B cell (primary cell): ENCODE data around the gene CYFIP1. TPM values are rescaled to one million over a fixed set of nuclear protein-coding genes. Genes with fewer than 3 reads are reported as not detected.

Source experiments
- ATAC-seq: fragments of 200-7000 bp; cut with Tn5 transposase; one replicate; pipeline ENCODE4 v1.10.0; 2021; ENCODE audit warnings: low read depth, mild to moderate bottlenecking, moderate number of reproducible peaks, moderate library complexity
- CTCF ChIA-PET: fragments of 350-600 bp; sonication (Branson Sonifier 250); formaldehyde crosslinking; loops from one replicate; lab custom pipeline; 2021; ENCODE audit warnings: antibody characterized with exemption, inconsistent platforms; lab: Charles Lee
- POLR2A ChIA-PET: fragments of 350-600 bp; sonication (Branson Sonifier 250); formaldehyde crosslinking; loops from one replicate; lab custom pipeline; 2021; ENCODE audit warnings: antibody characterized with exemption; lab: Charles Lee
- DNase-seq: peaks from one replicate; pipeline ENCODE4 v3.0.0; 2013
- H2AFZ ChIP-seq: 2 replicates; pipeline ENCODE4 v1.6.1; 2012; ENCODE audit warnings: mild to moderate bottlenecking, low read depth, low read length; ENCODE audit not compliant: insufficient read depth, poor library complexity, severe bottlenecking
- H3K27ac ChIP-seq, 2 donors: 1 replicate in 1 of 2; 2 replicates in 1 of 2; pipeline ENCODE4 v1.5.1; 2012 to 2013; ENCODE audit warnings: low read length in 2 of 2, mild to moderate bottlenecking in 2 of 2, moderate library complexity in 1 of 2
- H3K27me3 ChIP-seq, 4 experiments: fragments of 200-600 bp in 1 of 4; sonication (generic) in 1 of 4; replicated peaks in 1 of 4; 1 replicate in 2 of 4; 2 replicates in 2 of 4; pipeline versions ENCODE4 v1.6.1 to v1.7.0; 2013 to 2016; ENCODE audit warnings: low read length in 3 of 4, mild to moderate bottlenecking in 2 of 4, mixed read lengths in 1 of 4, moderate library complexity in 1 of 4; ENCODE audit not compliant: insufficient read depth in 4 of 4, control insufficient read depth in 3 of 4; ENCODE audit errors: control extremely low read depth in 1 of 4
- H3K36me3 ChIP-seq, 2 experiments: replicated peaks in 1 of 2; 1 replicate in 1 of 2; 2 replicates in 1 of 2; pipeline versions ENCODE4 v1.6.1 to v1.7.1; 2013; ENCODE audit warnings: low read length in 1 of 2; ENCODE audit not compliant: insufficient read depth in 2 of 2, control insufficient read depth in 1 of 2; ENCODE audit errors: control extremely low read depth in 1 of 2, extremely low read depth in 1 of 2
- H3K4me1 ChIP-seq, 2 donors: fragments of 200-600 bp in 1 of 2; sonication (generic) in 1 of 2; 1 replicate in 1 of 2; 2 replicates in 1 of 2; pipeline versions ENCODE4 v1.5.1 to v1.6.1; 2013 to 2017; ENCODE audit warnings: low read length in 2 of 2; ENCODE audit not compliant: control insufficient read depth in 2 of 2, insufficient read depth in 2 of 2
- H3K4me2 ChIP-seq: replicated peaks from 2 replicates; pipeline ENCODE3; 2012; ENCODE audit warnings: mild to moderate bottlenecking, low read depth, low read length; ENCODE audit not compliant: poor library complexity, severe bottlenecking
- H3K4me3 ChIP-seq, 5 experiments: fragments of 200-600 bp in 1 of 5; sonication (generic) in 1 of 5; 1 replicate in 3 of 5; 2 replicates in 2 of 5; pipeline versions ENCODE4 v1.5.1 to v1.7.0; 2011 to 2016; ENCODE audit warnings: low read length in 4 of 5, mild to moderate bottlenecking in 4 of 5, low read depth in 2 of 5, control low read depth in 1 of 5, moderate library complexity in 1 of 5; ENCODE audit not compliant: insufficient read depth in 1 of 5; ENCODE audit errors: control extremely low read depth in 1 of 5, extremely low read depth in 1 of 5
- H3K79me2 ChIP-seq: fragments of 200-600 bp; sonication (generic); one replicate; pipeline ENCODE4 v1.6.0; 2016; ENCODE audit warnings: low read length; ENCODE audit not compliant: control insufficient read depth, insufficient read depth
- H3K9ac ChIP-seq: fragments of 200-600 bp; sonication (generic); 2 replicates; pipeline ENCODE4 v1.6.1; 2017; ENCODE audit warnings: mild to moderate bottlenecking, low read length, moderate library complexity
- H3K9me3 ChIP-seq, 3 donors: one replicate each; pipeline versions ENCODE4 v1.6.1 to v1.7.1; 2013; ENCODE audit warnings: low read length in 2 of 3; ENCODE audit not compliant: control insufficient read depth in 2 of 3, insufficient read depth in 1 of 3; ENCODE audit errors: control extremely low read depth in 1 of 3
- H4K20me1 ChIP-seq: 2 replicates; pipeline ENCODE4 v1.6.0; 2012; ENCODE audit warnings: mild to moderate bottlenecking, low read length; ENCODE audit not compliant: insufficient read depth, control insufficient read depth, poor library complexity, severe bottlenecking
- H3K27ac Mint-ChIP-seq: one replicate; pipeline ENCODE4 v1.8.0; 2021; ENCODE audit warnings: mixed read lengths
- H3K27me3 Mint-ChIP-seq: one replicate; pipeline ENCODE4 v1.8.0; 2021; ENCODE audit warnings: mixed read lengths
- H3K4me1 Mint-ChIP-seq: one replicate; pipeline ENCODE4 v1.8.0; 2021; ENCODE audit warnings: mixed read lengths
- H3K4me3 Mint-ChIP-seq: one replicate; pipeline ENCODE4 v1.8.0; 2021; ENCODE audit warnings: mixed read lengths
- H3K9me3 Mint-ChIP-seq: one replicate; pipeline ENCODE4 v1.8.0; 2022; ENCODE audit warnings: mixed read lengths; ENCODE audit not compliant: insufficient read depth
- EZH2 ChIP-seq: IDR thresholded peaks from 2 replicates; pipeline ENCODE4 v1.6.1; 2012; ENCODE audit warnings: borderline replicate concordance, low read depth, mild to moderate bottlenecking, moderate library complexity, low read length; ENCODE audit not compliant: insufficient read depth, poor library complexity, severe bottlenecking
- WGBS: methylation state at CpG from one replicate; pipeline ENCODE4 v1.1.5; 2013; ENCODE audit warnings: missing lambda C conversion rate; ENCODE audit not compliant: insufficient coverage; 5-methylcytosine and 5-hydroxymethylcytosine counted together
- intact Hi-C: fragments of 100-400 bp; cut with micrococcal nuclease; formaldehyde crosslinking; loops from one replicate; pipeline ENCODE4 v1.10.0; 2022
- polyA plus RNA-seq: library from polyadenylated mRNA; depleted of rRNA; stranded (reverse); fragments of >200 nt; gene quantifications from 2 replicates; pipeline ENCODE4 v1.2.3, GENCODE V29; 2012
- total RNA-seq, 2 donors: library from RNA; stranded (reverse); fragments of 120-200 nt in 1 of 2; gene quantifications; 1 replicate in 1 of 2; 2 replicates in 1 of 2; pipeline versions ENCODE4 v1.2.3 to v1.2.4, GENCODE V29; 2013 to 2022
- TF ChIP-seq, protein P1 (sequence below): fragments of 200-600 bp; IDR thresholded peaks from one replicate; pipeline ENCODE4 v1.8.0; 2022; ENCODE audit warnings: antibody characterized with exemption, mild to moderate bottlenecking

CYFIP1 gene
- total and polyA plus RNA-seq, 2 donors (not counting 1 experiment from before 2014, with no cell fraction given) = 6.2 to 13.5 TPM

DNA sequence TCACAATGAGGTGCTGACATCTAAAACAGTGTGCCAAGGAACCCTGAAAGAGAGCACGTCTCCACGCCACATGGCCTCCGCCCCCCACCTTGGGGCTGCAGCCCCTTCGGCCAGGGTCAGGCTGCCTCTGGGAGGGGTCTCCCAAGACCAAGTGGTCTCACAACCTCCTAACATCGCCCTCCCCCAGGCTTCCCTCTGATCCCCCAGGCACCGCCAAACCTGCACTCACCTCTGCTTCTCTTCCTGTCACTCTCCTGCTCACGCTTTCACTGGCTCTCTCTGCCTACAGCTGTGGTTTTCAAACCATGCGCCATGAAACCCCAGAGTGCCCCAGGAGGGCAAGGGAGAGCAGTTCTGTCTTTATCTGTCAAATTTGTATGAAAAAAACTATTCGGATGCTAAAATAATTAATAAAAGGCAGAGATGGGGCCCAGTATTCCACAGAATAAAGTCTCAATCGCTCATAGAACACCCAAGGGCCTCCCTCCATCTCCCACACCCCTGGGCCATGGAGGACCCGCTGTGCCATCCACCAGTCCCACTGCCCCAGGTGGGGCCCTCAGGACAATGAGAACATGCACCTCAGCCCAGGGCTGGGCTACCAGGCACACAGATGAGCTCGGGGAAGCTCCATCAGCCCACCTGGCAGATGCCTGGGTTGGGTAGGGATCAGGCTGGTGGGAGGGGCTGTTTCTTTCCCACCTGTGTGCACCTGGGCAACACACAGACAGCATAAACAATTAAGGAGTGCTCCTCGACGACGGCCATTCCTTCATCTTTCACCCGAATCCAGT is 21.5 kb downstream of the CYFIP1 start:
- H3K4me1 ChIP-seq = peaks cover 11 to 17% of the 10 kb centered on the region in 2 donors
- H3K27me3 ChIP-seq = no peaks in the 10 kb centered on the region
- CTCF ChIA-PET = interaction anchor here (0.6 kb wide), 1 partner anchor 25 kb away, joined by 3 read pairs; no protein-coding TSS in a partner anchor
- Mint-ChIP-seq H3K27ac (peak overlapping the region; percentile 61), H3K4me1 (peaks cover 21% of the 10 kb centered on the region), H3K9me3 (no peaks in the 10 kb centered on the region), H3K4me3 (peak overlapping the region; percentile 55), H3K27me3 (peaks cover 6% of the 10 kb centered on the region)
- no peak for DNase-seq
- POLR2A ChIA-PET = no interaction called here
- 51% methylated on average over 12 of the region's 16 CpGs for WGBS
- intact Hi-C loops = no loop called here
- TF ChIP-seq, protein P1, sequence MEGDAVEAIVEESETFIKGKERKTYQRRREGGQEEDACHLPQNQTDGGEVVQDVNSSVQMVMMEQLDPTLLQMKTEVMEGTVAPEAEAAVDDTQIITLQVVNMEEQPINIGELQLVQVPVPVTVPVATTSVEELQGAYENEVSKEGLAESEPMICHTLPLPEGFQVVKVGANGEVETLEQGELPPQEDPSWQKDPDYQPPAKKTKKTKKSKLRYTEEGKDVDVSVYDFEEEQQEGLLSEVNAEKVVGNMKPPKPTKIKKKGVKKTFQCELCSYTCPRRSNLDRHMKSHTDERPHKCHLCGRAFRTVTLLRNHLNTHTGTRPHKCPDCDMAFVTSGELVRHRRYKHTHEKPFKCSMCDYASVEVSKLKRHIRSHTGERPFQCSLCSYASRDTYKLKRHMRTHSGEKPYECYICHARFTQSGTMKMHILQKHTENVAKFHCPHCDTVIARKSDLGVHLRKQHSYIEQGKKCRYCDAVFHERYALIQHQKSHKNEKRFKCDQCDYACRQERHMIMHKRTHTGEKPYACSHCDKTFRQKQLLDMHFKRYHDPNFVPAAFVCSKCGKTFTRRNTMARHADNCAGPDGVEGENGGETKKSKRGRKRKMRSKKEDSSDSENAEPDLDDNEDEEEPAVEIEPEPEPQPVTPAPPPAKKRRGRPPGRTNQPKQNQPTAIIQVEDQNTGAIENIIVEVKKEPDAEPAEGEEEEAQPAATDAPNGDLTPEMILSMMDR = no peak
- TF ChIP-seq EZH2 = no peak
- H3K9ac ChIP-seq = no peak overlapping the region
- no peak overlapping the region for H3K4me3 ChIP-seq
- no peak overlapping the region for H3K27ac ChIP-seq
- H3K9me3 ChIP-seq = no peaks in the 10 kb centered on the region
- H2AFZ ChIP-seq = no peak overlapping the region
- no peaks in the 10 kb centered on the region for H4K20me1 ChIP-seq
- no peak for ATAC-seq
- no peaks in the 10 kb centered on the region for H3K36me3 ChIP-seq
- peak overlapping the region; percentile 39 for H3K4me2 ChIP-seq
- H3K79me2 ChIP-seq = no peaks in the 10 kb centered on the region

DNA sequence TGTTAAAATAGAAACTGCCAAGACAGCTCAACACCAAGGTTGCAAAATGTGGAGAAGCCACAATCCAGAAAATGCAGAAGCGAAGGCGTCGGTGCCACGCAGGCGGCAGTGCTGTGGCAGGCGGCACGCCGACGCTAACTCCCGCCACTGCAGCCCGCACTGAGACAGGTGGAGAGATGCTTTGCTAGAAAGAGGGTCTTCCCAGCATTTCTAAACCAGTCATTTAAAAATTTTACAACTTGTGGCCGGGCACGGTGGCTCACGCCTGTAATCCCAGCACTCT is 23.2 kb downstream of the CYFIP1 start:
- intact Hi-C loops = no loop called here
- Histone ChIP-seq H3K4me2 (no peak overlapping the region), H4K20me1 (no peaks in the 10 kb centered on the region), H3K4me3 (no peak overlapping the region), H3K27ac (no peak overlapping the region), H3K27me3 (no peaks in the 10 kb centered on the region), H2AFZ (no peak overlapping the region), H3K36me3 (no peaks in the 10 kb centered on the region), H3K9me3 (no peaks in the 10 kb centered on the region), H3K9ac (no peak overlapping the region), H3K4me1 (peaks cover 11 to 17% of the 10 kb centered on the region in 2 donors), H3K79me2 (no peaks in the 10 kb centered on the region)
- 91% methylated on average over 14 of the region's 14 CpGs for WGBS
- Mint-ChIP-seq H3K27me3 (peaks cover 4% of the 10 kb centered on the region), H3K27ac (no peak overlapping the region), H3K4me3 (no peak overlapping the region), H3K9me3 (no peaks in the 10 kb centered on the region), H3K4me1 (peaks cover 21% of the 10 kb centered on the region)
- ChIA-PET POLR2A (no interaction called here), CTCF (no interaction called here)
- DNase-seq (no peak), ATAC-seq (no peak)
- TF ChIP-seq, protein P1 = no peak
- no peak for TF ChIP-seq EZH2
